ENCODE results near the gene CASS4.

DNA sequence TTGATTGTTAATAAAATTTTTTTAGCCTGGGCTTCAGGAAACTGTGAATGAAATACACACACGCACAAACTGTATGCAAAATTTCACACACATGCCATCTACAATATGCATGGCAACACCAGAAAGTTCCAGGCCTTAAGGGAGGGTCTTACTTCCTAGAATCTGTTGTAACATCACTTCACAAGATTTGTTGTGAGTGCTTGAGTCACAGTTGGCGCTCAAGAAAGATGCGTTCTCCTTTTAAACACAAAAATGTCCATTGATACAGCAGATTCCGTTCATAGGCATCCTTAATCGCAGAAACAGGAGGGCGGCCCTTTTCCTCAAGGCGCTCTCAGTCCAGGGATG, 55.9 kb downstream of the CASS4 start:
- TF ChIP-seq GATA3 (IDR thresholded peaks at IDR 0.05; ENCODE audit: low read depth, low read length), result no peak
- no peak for TF ChIP-seq GATA2 (IDR thresholded peaks at IDR 0.05; ENCODE audit: low read depth, low read length)

All from SH-SY5Y (cell line).